Stimulated activated naive CD4-positive, alpha-beta T cell (primary cell): ENCODE data around the gene NBEA.
"Not testable (repeated sequence)": the region's sequence is repeated elsewhere in the genome, so short reads cannot be mapped to it uniquely, and the experiment has no call there.

Experiments
- DNase-seq, 6 experiments: peaks; one replicate each; lab custom pipeline; 2025; lab: John Stamatoyannopoulos, UW

NBEA gene

GRCh38 chr13:35092251-35092650 is 150.2 kb downstream of the NBEA start:
- no peak for DNase-seq

GRCh38 chr13:35092751-35093150 is 150.7 kb downstream of the NBEA start:
- DNase-seq, result no peak

GRCh38 chr13:35093356-35093755 is 151.3 kb downstream of the NBEA start:
- DNase-seq, result no peak

GRCh38 chr13:35106771-35107170 is 164.7 kb downstream of the NBEA start:
- DNase-seq, result not testable (repeated sequence)

- no peak for DNase-seq
Observed at GRCh38 chr13:35107535-35107934, 165.5 kb downstream of the NBEA start.

GRCh38 chr13:35113612-35114011 is 171.5 kb downstream of the NBEA start:
- DNase-seq, result not testable (repeated sequence)

GRCh38 chr13:35127466-35127865 is 185.4 kb downstream of the NBEA start:
- no peak for DNase-seq

- DNase-seq, result no peak
Observed at GRCh38 chr13:35129500-35129899, 187.4 kb downstream of the NBEA start.

GRCh38 chr13:35131471-35131870 is 189.4 kb downstream of the NBEA start:
- DNase-seq, result no peak

- no peak for DNase-seq
Observed at GRCh38 chr13:35136585-35136984, 194.5 kb downstream of the NBEA start.

GRCh38 chr13:35139591-35139990 is 197.5 kb downstream of the NBEA start:
- no peak for DNase-seq

GRCh38 chr13:35140321-35140720 is 198.3 kb downstream of the NBEA start:
- DNase-seq, result no peak

- no peak for DNase-seq
Observed at GRCh38 chr13:35140831-35141230, 198.8 kb downstream of the NBEA start.

- no peak for DNase-seq
Observed at GRCh38 chr13:35143123-35143522, 201.1 kb downstream of the NBEA start.

- no peak for DNase-seq
Observed at GRCh38 chr13:35144166-35144890, 202.3 kb downstream of the NBEA start.

- DNase-seq, result no peak
Observed at GRCh38 chr13:35146686-35147085, 204.6 kb downstream of the NBEA start.

GRCh38 chr13:35157143-35157755 is 215.2 kb downstream of the NBEA start:
- peak in 3 of 6 experiments; percentile 2 to 24 (median 15) for DNase-seq

- DNase-seq, result no peak
Observed at GRCh38 chr13:35159041-35159440, 217.0 kb downstream of the NBEA start.

- DNase-seq, result no peak
Observed at GRCh38 chr13:35160896-35161295, 218.8 kb downstream of the NBEA start.

- DNase-seq, result no peak
Observed at GRCh38 chr13:35162420-35162819, 220.3 kb downstream of the NBEA start.

GRCh38 chr13:35163674-35164073 is 221.6 kb downstream of the NBEA start:
- no peak for DNase-seq

GRCh38 chr13:35164324-35164932 is 222.4 kb downstream of the NBEA start:
- peak in 2 of 6 experiments; percentile 22 to 45 for DNase-seq

GRCh38 chr13:35165205-35165604 is 223.1 kb downstream of the NBEA start:
- no peak for DNase-seq
